ENCODE results near the gene SFPQ.
"Not testable (repeated sequence)": the region's sequence is repeated elsewhere in the genome, so short reads cannot be mapped to it uniquely, and the experiment has no call there.

Gene SFPQ, protein sequence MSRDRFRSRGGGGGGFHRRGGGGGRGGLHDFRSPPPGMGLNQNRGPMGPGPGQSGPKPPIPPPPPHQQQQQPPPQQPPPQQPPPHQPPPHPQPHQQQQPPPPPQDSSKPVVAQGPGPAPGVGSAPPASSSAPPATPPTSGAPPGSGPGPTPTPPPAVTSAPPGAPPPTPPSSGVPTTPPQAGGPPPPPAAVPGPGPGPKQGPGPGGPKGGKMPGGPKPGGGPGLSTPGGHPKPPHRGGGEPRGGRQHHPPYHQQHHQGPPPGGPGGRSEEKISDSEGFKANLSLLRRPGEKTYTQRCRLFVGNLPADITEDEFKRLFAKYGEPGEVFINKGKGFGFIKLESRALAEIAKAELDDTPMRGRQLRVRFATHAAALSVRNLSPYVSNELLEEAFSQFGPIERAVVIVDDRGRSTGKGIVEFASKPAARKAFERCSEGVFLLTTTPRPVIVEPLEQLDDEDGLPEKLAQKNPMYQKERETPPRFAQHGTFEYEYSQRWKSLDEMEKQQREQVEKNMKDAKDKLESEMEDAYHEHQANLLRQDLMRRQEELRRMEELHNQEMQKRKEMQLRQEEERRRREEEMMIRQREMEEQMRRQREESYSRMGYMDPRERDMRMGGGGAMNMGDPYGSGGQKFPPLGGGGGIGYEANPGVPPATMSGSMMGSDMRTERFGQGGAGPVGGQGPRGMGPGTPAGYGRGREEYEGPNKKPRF

DNA sequence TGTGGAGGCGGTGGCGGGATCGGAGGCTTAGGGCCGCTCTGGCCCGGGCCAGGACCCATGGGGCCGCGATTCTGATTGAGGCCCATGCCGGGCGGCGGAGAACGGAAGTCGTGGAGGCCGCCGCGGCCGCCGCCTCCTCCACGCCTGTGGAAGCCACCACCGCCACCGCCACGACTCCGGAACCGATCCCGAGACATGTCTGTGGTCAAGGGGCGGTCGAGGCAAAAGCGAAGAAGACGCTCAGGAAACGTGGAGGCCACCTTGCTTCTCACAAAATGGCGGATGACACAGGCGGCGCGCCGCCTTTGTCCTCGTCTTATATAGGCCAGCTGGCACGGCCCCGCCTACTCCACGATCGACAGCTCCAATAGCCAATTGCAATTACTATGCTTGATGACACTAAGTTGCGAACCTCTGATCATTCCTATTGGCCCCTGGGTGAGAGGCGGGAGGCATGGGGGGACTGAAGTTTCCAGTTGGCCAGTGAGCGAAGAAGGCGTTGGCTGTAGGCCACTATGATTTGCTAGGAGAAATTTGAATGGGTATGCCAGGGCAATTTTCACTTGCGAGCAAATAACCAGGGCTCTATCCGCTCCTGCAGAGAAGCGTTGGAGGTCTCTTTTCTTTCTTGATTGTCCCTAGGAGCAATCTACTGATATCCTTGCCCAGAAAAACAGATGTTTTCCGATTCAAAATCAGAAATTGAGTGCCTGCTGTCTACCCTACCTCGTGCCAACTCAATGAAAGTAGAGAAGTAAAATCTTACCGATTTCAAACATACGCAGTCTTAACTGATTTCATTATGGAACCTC, at the start of gene SFPQ:
TSS of gene SFPQ (minus strand) at position 293 of the 812 bp plus-strand sequence. CDS start at position 197, 96 bp downstream.
- DNase-seq (ENCODE audit: low read depth) = peak; percentile 94

DNA sequence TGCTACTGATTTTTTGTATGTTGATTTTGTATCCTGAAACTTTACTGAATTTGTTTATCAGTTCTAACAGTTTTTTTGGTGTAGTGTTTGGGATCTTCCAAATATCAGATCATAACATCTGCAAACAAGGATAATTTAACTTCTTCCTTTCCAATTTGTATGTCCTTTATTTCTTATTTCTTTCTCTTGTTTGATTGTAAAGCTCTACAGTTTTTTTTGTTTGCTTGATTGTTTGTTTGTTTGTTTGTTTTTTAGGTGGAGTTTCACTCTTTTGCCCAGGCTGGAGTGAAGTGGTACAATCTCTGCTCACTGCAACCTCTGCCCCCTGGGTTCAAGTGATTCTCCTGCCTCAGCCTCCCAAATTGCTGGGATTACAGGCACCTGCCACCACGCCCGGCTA, 43.8 kb upstream of the SFPQ start:
- not testable (repeated sequence) for DNase-seq (ENCODE audit: low read depth)

DNA sequence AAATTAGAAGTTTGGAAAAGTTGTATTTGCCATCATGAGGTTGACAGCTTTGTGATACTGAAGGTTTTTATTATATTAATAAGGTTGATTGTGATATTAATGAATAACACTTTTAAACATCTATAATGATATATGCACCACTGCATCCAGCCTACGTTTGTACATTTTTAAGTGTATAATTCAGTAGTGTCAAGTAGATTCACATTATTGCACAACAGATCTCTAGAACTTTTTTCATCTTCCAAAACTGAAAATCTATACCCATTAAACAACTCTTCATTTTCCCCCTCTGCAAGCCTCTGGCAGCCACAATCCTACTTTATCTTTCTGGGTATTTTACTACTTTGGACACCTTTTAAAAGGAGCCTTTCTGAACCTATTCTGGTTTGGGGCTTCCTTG, 38.3 kb upstream of the SFPQ start:
- DNase-seq (ENCODE audit: low read depth) = no peak

DNA sequence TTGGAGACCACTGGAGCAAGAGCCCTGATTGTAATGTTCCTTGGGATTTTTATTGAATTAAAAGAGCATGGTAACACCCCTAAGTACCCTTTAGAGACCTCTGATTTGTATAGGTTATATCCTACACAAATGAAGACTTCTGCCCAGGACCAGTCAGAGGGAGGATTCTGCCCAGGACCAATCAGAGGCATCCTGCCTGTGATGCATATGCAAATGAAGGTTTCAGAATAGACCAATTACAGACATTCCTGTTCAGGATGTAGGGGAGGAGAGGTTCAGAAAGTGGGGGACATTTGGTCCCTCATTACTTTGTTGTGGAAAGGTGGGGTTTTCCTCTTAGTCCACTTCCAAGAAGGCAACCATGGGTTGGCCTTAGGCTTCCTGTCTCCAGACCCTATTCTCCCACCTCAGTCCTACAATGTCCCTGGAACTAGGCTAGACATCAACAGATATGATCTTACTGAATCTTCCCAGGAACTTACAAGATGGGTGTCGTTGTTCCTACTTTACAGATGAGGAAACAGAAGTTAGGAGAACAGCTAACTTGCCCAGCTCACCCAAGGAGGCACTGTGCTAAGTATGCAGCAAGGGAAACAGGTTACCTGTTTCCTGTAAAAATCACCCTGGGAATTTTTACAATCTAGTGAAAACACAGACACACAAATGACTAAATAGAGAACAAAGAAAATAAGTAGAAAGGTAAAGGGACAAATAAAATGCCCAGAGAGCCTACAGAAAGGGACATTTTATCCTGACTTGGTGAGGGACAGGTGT, 36.8 kb upstream of the SFPQ start:
- no peak for DNase-seq (ENCODE audit: low read depth)

DNA sequence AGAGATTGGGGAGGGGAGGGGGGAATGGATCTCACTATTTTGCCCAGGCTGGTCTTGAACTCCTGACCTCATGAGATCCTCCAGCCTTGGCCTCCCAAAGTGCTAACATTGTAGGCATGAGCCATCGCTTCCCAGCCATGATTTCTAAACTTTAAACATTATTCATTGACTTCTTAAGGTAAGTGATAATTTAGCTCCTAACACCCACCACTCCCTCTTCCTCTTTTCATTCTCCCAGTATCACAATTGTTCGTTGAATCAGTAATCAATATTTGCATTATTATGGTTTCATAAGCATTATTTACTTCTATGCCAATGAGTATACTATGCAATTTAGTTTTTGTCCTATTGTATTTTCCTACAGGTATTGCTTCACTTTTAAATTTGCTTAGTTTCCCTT, 33.6 kb upstream of the SFPQ start:
- DNase-seq (ENCODE audit: low read depth) = no peak

DNA sequence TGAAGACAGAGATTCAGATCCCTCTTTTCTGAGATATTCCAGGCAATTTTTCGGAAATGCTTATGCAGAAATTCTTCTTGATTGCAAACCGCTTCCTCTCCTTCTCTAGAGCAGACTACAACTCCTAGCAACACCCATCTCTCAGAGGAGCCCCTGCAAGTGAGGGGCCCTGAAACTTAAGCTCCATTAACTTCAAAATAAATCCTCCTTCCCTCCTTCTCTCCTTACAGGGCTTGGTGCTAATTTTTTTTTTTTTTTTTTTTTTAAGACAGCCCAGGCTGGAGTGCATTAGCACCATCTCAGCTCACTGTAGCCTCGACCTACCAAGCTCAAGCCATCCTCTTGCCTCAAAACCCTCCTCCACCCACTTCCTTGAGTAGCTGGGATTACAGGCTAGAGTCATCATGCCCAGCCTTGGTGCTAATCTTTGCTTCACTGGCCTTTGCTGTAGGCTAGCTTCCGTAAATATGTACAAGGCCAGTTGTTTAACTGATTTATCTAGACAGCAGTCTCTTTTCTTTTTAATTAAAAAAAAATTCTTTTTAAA, 30.2 kb upstream of the SFPQ start:
- no peak for DNase-seq (ENCODE audit: low read depth)

DNA sequence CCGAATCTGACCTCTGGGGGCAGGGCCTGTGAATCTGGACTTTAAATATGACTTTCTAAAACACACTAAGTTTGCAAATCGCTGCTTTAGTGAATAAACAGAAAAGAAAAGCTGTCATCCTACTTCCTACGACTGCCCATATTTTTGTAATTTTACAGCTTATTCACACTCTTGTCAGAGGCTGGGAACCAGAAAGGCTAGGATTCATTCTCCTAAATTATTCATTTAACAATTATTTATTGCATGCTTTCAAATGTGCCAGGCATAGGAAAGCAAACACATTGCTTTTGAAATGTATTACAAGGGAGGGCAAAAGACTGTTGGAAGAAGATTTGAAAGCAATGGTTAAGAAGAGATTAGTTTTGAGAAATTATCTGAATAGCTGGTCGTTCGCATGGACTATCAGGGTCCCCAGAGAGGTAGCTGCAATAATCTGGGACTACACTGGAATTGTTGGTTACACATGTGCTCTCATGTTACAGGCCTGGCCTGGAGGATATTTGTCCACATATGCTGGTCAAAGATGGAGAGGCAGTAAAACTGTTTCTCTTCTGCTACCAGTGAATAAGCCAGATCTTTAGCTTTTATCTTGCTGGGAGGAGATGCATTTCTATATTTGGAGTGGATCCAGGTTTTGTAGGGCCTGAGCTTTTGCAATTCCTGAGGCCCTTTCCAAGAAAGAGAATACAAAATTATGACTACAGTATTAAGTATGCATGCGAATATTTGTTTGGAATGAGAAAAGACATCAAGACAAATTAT, 29.6 kb upstream of the SFPQ start:
- DNase-seq (ENCODE audit: low read depth) = no peak

- no peak for DNase-seq (ENCODE audit: low read depth)
Measured at GRCh38 chr1:35220976-35221375, 28.0 kb upstream of the SFPQ start.

DNA sequence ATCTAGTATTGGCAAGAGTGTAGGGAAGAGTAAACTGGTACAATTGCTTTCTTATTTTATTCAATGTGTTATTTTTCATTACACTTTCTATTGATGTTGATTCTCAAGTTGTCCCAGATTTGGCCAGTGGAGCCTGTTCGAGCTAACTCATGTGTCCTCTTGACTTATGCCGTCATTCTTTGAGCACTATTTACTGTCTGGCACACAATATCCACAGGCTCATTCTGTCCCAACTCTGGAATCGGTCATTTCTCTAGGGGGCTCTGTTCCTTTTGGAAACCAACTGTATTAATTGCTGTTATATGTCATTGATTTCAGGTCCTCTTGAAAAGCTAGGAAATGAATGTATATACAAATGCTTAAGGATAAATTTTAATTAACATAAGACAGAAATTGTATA, 22.4 kb upstream of the SFPQ start:
- no peak for DNase-seq (ENCODE audit: low read depth)

DNA sequence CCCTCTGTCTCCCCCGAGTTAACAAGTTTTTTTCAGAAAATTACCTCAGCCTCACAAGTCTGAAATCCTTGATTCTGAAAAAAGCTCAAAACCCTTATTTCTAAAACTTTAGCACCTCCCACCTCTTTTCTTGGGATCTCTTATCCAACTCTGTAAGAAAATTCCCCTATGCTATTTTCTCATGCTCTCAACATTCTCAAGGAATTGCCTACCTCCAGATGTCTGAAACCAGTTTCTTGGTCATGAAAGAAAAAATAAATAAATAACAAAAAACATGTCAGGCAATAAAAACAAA, 18.1 kb upstream of the SFPQ start:
- no peak for DNase-seq (ENCODE audit: low read depth)

DNA sequence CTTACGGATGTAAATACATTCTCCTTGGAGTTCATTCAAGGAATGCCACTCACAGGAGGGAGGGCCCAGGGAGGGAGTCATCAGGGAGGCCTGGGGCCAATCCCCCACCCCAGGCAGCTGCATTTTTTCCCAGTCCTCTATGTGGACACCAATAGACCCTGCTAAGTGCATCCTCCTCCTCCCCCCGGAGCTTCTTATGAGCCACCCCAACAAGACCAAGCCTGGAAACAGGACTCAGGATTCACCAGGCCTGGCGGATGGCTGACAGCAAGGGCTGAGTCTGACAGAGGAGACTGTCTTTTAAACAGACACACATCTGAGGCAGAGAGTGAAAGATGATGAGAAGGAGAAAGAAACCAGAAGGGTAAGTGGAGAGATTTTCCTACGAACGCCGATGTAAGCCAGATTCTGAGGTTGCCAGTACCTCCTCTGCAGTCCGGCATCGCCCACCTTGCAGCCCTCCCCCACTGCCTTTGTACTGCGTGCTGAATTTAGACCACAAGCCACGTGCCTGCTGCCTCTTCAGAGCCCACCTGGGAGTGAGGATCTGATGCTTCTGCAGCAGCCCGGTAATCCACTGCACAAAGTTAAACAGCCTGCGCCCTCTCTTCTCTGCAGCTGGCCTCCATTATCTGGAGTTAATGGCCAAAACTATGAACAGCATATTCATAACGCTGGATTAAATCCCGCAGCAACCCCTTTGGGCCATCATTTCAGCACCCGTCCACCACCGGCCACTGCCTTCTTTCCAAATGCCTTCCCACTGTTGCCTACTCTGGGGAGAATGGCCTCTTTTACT, 17.6 kb upstream of the SFPQ start:
- DNase-seq (ENCODE audit: low read depth) = no peak

DNA sequence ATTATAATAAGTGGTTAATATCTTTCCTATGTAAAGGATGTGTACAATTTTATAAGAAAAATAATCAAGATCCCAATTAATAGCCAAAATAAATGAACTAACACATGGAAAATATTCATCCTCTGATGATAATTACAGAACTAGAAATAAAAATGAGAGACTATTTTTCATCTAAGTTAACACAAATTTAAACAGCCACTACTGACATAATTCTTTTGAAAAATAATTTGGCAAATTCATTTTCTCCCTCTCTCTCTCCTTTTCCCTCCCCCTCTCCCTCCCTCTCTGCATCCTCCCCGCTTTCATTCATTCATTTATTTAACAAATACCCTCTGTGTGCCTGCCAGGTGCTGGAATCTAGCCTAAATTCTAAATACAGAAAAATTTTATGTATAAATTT, 10.3 kb upstream of the SFPQ start:
- DNase-seq (ENCODE audit: low read depth) = no peak

DNA sequence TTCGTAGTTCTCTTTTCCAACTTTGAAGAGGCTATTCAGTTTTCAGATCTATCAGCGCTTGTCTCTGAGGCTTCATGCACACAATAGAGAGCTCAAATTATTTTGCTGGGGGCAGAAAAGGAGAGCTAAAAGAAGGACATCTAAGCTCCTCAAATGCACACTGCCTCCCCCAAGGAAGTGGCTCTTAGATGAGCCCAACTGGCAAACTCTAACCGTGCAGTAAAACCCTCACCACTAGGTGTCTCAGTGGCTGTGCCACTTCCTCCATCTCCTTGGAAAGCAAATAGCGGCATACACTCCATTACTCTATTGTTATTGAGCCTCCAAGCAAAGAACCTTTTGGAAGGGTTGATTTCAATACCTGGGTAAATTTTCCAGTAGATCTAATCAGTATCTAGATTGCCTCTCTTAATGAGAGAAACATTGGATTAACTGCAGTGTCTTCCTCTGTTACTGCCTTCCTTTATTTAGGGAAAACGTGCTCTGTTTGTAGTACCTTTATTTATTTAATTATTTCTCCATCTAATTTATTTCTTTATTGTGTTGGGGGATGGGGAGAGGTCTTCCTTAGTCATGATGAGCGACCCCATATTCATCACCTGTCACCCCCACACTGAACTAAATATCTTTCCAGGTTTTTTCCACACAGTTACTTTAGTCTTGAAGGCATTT, 9.2 kb upstream of the SFPQ start:
- peak; percentile 21 for DNase-seq (ENCODE audit: low read depth)

GRCh38 chr1:35201631-35202030, 8.7 kb upstream of the SFPQ start:
- no peak for DNase-seq (ENCODE audit: low read depth)

DNA sequence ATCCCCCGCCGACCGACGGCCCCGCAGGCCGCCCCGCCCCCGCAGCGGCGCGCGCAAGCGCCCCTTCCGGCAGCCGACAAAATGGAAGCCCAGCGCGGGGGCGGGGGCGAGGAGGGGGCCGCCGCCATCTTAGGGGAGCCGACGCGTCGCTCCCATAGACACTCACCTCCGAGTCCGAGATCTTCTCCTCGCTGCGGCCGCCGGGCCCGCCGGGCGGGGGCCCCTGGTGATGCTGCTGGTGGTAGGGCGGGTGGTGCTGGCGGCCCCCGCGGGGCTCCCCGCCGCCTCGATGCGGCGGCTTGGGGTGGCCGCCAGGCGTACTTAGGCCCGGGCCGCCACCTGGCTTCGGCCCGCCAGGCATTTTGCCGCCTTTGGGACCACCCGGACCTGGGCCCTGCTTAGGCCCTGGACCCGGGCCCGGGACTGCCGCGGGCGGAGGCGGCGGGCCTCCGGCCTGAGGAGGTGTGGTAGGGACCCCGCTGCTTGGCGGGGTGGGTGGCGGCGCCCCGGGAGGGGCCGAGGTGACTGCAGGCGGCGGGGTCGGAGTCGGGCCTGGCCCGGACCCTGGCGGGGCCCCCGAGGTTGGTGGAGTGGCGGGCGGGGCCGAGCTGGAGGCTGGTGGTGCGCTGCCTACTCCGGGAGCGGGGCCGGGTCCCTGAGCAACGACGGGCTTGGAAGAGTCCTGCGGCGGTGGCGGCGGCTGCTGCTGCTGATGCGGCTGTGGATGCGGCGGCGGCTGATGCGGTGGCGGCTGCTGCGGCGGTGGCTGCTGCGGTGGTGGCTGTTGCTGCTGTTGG, 691 bp downstream of the SFPQ start:
- DNase-seq (ENCODE audit: low read depth) = peak; percentile 77

GRCh38 chr1:35191429-35192055, 1.4 kb downstream of the SFPQ start:
- no peak for DNase-seq (ENCODE audit: low read depth)

DNA sequence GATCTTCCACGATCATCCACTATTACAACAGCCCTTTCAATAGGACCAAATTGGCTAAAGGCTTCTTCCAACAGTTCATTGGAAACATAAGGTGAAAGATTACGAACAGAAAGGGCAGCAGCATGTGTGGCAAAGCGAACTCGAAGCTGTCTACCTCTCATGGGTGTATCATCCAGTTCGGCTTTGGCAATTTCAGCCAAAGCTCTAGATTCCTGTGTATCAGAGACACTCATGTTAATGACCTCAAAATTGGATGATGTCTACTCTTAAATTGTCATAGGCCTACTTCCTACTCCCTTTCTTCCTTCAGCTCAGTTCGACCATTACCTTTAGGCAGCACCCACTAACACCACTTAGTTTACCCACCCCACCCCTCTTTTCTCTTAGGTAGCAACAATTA, 2.2 kb downstream of the SFPQ start:
- DNase-seq (ENCODE audit: low read depth) = no peak
